Tibial nerve (tissue), 4 donors: ENCODE data around the gene LRP3. TPM values are rescaled to one million over a fixed set of nuclear protein-coding genes. Genes with fewer than 3 reads are reported as not detected.

Experiments
- DNase-seq, 2 donors: peaks; one replicate each; pipeline ENCODE4 v3.0.0-alpha.2; 2019; ENCODE audit warnings: low spot score in 2 of 2
- H3K27ac ChIP-seq, 4 donors: fragments of 200-600 bp; sonication (generic) in 3 of 4; one replicate each; pipeline ENCODE4 v1.5.1; 2017 to 2019; ENCODE audit warnings: mild to moderate bottlenecking in 1 of 4
- H3K27me3 ChIP-seq, 2 donors: fragments of 200-600 bp; sonication (generic) in 1 of 2; one replicate each; pipeline versions ENCODE4 v1.5.1 to v1.6.0; 2017 to 2019
- H3K36me3 ChIP-seq, 3 donors: fragments of 200-600 bp; sonication (generic); one replicate each; pipeline ENCODE4 v1.5.1; 2018 to 2019
- H3K4me1 ChIP-seq, 4 donors: fragments of 200-600 bp; sonication (generic) in 3 of 4; one replicate each; pipeline ENCODE4 v1.5.1; 2017 to 2019
- H3K4me3 ChIP-seq, 4 donors: fragments of 200-600 bp; sonication (generic) in 3 of 4; one replicate each; pipeline ENCODE4 v1.5.1; 2017 to 2019; ENCODE audit warnings: mild to moderate bottlenecking in 1 of 4, moderate library complexity in 1 of 4
- H3K9me3 ChIP-seq, 4 donors: fragments of 200-600 bp; sonication (generic) in 3 of 4; one replicate each; pipeline ENCODE4 v1.5.1; 2017 to 2019
- EP300 ChIP-seq, 2 donors: sonication (generic); formaldehyde crosslinking; IDR thresholded peaks; one replicate each; pipeline ENCODE4 v1.6.1; 2017; ENCODE audit warnings: antibody characterized with exemption in 2 of 2, mild to moderate bottlenecking in 1 of 2
- POLR2A ChIP-seq, 2 donors: fragments of 450-650 bp; IDR thresholded peaks; one replicate each; pipeline ENCODE4 v1.6.1; 2017; ENCODE audit warnings: antibody characterized with exemption in 2 of 2, mild to moderate bottlenecking in 2 of 2, moderate library complexity in 2 of 2
- WGBS, 2 donors: methylation state at CpG; one replicate each; pipeline ENCODE4 v1.1.5; 2018; 5-methylcytosine and 5-hydroxymethylcytosine counted together
- total RNA-seq, 4 donors: library from RNA; depleted of rRNA; stranded (reverse); fragments of >200 nt; gene quantifications; one replicate each; pipeline ENCODE4 v1.1.0, GENCODE V29; 2016
- TF ChIP-seq, protein P1 (sequence below), 5 experiments: fragments of 200-600 bp in 3 of 5; fragments of 450-650 bp in 2 of 5; sonication (generic) in 3 of 5; IDR thresholded peaks; one replicate each; pipeline ENCODE4 v1.5.1; 2016 to 2019; ENCODE audit warnings: antibody characterized with exemption in 5 of 5, mild to moderate bottlenecking in 3 of 5, moderate library complexity in 2 of 5

LRP3 gene
- total RNA-seq, 4 donors from 2014 or later = 19.0 to 39.0 (median 30.2) TPM

DNA sequence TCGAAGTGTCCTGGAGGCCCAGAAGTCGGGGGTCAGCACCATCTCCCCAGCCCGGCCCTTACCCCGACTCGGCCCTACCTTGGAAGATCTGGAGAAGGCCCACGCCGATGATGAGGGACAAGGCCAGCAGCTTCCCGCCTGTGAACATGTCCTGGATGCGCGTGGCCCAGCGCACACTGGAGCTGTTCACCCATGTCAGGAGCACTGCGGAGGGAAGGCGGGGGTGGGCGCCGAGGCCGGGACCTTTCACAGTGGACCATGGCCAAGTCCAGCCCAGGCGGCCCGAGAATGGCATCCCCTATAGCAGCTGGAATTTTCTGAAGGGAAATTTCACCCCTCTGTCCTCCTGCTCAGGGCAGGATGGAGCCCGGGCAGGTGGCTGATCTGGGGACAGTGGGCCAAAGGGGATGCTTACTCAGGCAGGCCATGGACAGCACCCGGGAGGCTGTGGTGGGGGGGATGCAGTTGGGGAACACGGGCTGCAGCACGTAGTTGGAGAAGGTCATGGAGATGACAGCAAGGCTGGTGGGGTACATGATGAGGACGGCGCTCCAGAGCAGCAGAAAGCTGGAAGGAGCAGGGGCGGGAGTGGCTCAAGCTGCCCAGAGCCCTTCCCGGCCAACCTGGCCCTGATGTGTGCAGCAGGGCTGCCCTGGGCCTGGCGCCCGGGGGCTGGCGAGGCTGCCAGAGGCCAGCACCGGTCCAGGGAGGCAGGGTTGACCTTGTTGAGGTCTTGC, 18.5 kb downstream of the LRP3 start:
- DNase-seq = no peak
- no peak overlapping the region for H3K4me3 ChIP-seq
- WGBS, 2 donors = 64 to 71% methylated on average over 26 to 30 of the region's 30 CpGs
- H3K9me3 ChIP-seq = no peaks in the 10 kb centered on the region
- no peaks in the 10 kb centered on the region for H3K27me3 ChIP-seq
- peaks cover 0 to 13% (median 0%) of the 10 kb centered on the region in 4 donors for H3K4me1 ChIP-seq
- H3K36me3 ChIP-seq = peaks cover 0 to 3% (median 0%) of the 10 kb centered on the region in 3 donors
- no peak overlapping the region for H3K27ac ChIP-seq
- TF ChIP-seq POLR2A (IDR thresholded peaks at IDR 0.05) = no peak
- TF ChIP-seq, protein P1, sequence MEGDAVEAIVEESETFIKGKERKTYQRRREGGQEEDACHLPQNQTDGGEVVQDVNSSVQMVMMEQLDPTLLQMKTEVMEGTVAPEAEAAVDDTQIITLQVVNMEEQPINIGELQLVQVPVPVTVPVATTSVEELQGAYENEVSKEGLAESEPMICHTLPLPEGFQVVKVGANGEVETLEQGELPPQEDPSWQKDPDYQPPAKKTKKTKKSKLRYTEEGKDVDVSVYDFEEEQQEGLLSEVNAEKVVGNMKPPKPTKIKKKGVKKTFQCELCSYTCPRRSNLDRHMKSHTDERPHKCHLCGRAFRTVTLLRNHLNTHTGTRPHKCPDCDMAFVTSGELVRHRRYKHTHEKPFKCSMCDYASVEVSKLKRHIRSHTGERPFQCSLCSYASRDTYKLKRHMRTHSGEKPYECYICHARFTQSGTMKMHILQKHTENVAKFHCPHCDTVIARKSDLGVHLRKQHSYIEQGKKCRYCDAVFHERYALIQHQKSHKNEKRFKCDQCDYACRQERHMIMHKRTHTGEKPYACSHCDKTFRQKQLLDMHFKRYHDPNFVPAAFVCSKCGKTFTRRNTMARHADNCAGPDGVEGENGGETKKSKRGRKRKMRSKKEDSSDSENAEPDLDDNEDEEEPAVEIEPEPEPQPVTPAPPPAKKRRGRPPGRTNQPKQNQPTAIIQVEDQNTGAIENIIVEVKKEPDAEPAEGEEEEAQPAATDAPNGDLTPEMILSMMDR (IDR thresholded peaks at IDR 0.05) = no peak
- no peak for TF ChIP-seq EP300 (IDR thresholded peaks at IDR 0.05)

DNA sequence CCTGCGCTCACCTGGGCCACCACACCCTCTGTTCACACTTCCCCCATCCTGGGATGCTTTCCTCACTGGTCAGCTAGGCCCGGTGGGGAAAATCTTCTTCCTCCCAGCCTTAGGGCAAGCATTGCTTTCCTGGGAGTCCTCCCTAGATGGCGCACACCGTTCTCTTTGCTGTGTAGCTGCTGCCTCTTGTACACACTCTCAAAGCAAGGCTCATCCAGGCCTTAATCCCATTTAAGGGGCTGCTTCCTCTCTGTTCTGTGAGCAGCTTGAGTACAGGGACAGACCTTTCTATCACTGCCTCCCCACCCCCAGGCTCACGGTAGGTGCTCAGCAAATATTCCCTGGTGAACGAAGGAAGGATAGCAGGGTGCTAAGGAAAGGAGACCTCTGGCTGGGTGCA, 20.5 kb downstream of the LRP3 start:
- WGBS, 2 donors = 53 to 61% methylated on average over 6 of the region's 6 CpGs
- H3K9me3 ChIP-seq = no peaks in the 10 kb centered on the region
- H3K4me3 ChIP-seq = no peak overlapping the region
- no peaks in the 10 kb centered on the region for H3K36me3 ChIP-seq
- TF ChIP-seq, protein P1 (IDR thresholded peaks at IDR 0.05) = no peak
- no peak for TF ChIP-seq EP300 (IDR thresholded peaks at IDR 0.05)
- TF ChIP-seq POLR2A (IDR thresholded peaks at IDR 0.05) = no peak
- DNase-seq = no peak
- H3K27ac ChIP-seq = no peak overlapping the region
- peaks cover 0 to 13% (median 3%) of the 10 kb centered on the region in 4 donors for H3K4me1 ChIP-seq
- H3K27me3 ChIP-seq = no peaks in the 10 kb centered on the region

DNA sequence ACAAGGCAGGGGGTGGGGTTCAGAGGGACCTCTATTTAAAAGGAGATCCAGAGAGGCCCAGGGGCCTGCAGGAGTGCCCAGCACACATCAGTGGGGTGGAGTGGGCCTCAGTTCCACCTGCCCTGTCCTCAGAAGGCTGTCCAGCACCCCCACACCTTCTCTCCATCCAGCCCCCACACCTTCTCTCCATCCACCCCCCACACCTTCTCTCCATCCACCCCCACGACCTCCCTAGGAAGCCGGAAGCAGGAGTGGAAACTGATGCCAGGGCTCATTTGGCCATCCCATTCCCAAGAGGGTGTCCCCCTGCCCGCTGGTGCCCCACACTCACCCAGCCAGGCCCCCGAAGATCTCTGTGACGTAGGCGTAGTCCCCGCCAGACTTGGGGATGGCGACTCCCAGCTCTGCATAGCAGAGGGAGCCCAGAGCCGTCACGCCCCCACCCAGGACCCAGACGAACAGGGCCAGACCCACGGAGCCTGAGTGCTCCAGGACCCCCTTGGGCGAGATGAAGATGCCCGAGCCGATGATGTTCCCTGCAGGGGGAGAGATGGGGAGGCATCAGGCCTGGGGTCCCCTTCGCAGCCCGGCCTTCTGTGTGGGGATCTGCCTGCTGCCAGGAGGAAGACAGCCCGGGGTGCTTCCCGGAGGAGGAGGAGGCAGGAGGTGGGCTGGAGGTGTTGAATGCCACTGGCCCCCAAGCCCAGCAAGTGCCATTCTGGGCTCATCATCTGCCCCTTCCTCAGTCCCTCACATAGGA, 21.5 kb downstream of the LRP3 start:
- 92 to 93% methylated on average over 14 to 19 of the region's 19 CpGs for WGBS, 2 donors
- Histone ChIP-seq H3K4me1 (peaks cover 0 to 11% (median 3%) of the 10 kb centered on the region in 4 donors), H3K27ac (no peak overlapping the region), H3K9me3 (no peaks in the 10 kb centered on the region), H3K27me3 (no peaks in the 10 kb centered on the region), H3K36me3 (no peaks in the 10 kb centered on the region), H3K4me3 (no peak overlapping the region)
- no peak for DNase-seq
- no peak for TF ChIP-seq POLR2A (IDR thresholded peaks at IDR 0.05)
- no peak for TF ChIP-seq EP300 (IDR thresholded peaks at IDR 0.05)
- TF ChIP-seq, protein P1 (IDR thresholded peaks at IDR 0.05) = no peak

DNA sequence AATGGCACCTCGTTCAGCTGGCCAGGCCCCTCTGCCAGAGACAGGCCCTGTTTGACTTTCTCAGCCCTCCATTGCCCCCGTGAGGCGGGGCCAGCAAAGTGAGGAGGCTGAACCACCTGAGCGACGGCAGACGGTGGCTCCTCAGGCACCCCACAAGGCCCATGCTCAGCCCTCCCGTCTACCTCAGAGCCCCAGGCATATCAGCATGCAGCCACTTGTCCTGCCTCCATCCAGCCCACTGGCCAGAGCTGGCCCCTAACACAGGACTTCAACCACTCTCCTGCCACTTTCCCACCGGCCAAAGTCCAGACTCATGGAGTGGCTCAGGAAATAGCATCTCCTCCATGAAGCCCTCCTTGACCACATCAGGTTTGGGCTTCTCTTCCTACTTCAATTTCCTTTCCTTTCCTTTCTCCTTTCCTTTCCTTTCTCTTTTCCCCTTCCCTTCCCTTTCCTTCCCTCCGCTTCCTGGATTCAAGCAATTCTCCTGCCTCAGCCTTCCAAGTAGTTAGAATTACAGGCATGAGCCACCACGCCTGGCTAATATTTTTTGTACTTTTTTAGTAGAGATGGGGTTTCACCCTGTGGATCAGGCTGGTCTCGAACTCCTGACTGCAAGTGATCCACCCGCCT, 22.2 kb downstream of the LRP3 start:
- peaks cover 0 to 11% (median 3%) of the 10 kb centered on the region in 4 donors for H3K4me1 ChIP-seq
- WGBS, 2 donors = 70 to 91% methylated on average over 7 to 12 of the region's 12 CpGs
- no peaks in the 10 kb centered on the region for H3K36me3 ChIP-seq
- H3K27ac ChIP-seq = no peak overlapping the region
- TF ChIP-seq, protein P1 (IDR thresholded peaks at IDR 0.05) = no peak
- TF ChIP-seq POLR2A (IDR thresholded peaks at IDR 0.05) (no peak), EP300 (IDR thresholded peaks at IDR 0.05) (no peak)
- no peaks in the 10 kb centered on the region for H3K9me3 ChIP-seq
- H3K27me3 ChIP-seq = no peaks in the 10 kb centered on the region
- DNase-seq = no peak
- no peak overlapping the region for H3K4me3 ChIP-seq
